ENCODE results near the gene CCDC27.

Gene CCDC27

DNA sequence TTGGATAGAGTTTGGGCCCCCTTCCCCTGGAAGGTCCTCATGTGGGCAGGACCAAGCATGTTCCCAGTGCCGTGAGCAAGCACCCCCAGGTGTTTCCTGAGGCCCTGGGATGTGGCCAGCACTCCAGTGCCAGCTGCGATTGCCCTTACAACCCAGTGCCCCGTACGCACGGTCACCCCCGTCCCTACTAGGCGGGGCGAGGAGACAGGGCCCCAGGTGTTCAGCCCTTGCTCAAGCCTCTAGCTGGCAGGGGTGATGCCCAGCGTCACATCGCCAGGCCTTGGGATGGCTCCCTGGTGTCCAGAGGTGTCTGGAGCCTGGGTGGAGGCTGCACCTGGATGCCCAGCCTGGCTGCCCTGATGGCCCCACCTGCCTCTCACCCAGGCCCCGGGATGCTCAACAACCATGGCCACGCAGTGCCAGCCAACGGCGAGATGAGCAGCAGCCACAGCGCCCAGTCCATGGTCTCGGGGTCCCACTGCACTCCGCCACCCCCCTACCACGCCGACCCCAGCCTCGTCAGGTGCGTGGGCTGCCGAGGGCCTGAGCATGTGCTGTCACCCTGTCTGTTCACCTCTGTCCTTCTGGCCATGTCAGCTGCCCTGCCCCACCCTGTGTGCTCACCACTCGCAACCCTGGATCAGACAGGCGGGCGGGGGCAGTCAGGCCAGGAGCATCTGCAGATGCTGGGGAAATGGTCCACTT, 21.6 kb upstream of the CCDC27 start:
- Mint-ChIP-seq H3K4me1 (no peaks in the 10 kb centered on the region), H3K4me3 (no peak overlapping the region), H3K9me3 (no peaks in the 10 kb centered on the region), H3K27me3 (peaks cover 35% of the 10 kb centered on the region), H3K27ac (peak overlapping the region in 1 of 2 donors; percentile 88)
- DNase-seq (no peak), ATAC-seq (no peak)

DNA sequence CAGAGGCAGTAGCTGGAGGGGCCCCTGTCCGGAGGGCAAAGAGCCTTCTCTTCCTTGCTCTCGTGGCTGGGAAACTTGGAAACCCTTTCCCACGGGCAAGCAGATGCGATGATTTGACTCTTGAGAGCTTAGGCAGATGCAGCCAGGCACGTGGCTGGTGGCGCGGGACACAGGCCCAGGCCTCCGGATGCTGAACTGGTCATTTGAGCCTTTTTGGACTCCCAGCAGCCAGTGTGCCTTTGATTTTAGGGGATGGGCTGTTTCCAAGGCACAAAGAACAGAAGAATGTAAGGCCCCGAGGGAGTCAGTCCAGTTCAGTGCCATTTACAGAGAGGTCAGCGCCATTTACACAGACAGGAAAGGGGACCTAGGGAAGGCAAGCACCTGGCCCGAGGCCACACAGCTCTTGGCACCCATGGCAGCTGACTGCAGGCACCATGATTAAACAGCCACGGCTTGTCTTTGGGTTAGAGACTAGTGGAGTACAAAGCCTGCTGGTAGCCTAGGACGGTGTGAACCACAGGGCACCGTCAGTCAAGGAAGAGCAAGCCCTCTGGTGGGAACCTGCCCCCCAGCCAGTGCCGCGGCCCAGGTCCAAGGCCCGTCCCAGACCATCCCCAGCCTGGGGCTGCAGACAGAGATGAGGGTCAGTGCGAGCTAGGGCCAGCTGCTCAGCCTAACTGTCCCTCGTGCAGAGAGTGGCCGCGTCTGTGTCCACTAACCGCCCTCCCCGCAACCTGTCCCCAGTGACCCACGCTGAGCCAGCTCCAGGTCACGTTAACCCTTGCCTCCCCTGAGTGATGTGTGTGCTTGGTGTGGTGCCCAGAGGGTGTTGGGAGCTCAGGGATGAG, 20.4 kb upstream of the CCDC27 start:
- no peak for ATAC-seq
- Mint-ChIP-seq H3K4me3 (no peak overlapping the region), H3K27ac (no peak overlapping the region), H3K27me3 (peaks cover 30% of the 10 kb centered on the region), H3K4me1 (no peaks in the 10 kb centered on the region), H3K9me3 (no peaks in the 10 kb centered on the region)
- no peak for DNase-seq

DNA sequence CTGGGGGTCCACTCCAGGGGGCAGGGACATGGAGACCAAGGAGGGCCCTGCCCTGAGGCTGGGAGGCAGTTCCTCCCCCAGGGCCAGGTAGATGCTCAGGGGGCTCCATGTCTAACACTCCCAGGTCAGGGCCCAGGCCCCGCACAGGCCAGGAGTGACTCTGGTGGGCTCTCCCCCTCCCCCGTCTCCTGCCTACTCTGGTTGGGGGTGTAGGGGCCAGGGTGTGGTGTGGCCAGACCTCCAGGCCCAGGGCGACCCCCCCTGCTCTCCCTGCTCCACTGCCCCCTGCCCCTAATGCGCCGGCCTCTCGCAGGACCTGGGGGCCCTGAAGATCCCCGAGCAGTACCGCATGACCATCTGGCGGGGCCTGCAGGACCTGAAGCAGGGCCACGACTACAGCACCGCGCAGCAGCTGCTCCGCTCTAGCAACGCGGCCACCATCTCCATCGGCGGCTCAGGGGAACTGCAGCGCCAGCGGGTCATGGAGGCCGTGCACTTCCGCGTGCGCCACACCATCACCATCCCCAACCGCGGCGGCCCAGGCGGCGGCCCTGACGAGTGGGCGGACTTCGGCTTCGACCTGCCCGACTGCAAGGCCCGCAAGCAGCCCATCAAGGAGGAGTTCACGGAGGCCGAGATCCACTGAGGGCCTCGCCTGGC, 19.7 kb upstream of the CCDC27 start:
- Mint-ChIP-seq H3K27me3 (peaks cover 27% of the 10 kb centered on the region), H3K4me1 (no peaks in the 10 kb centered on the region), H3K4me3 (no peak overlapping the region), H3K9me3 (no peaks in the 10 kb centered on the region), H3K27ac (no peak overlapping the region)
- DNase-seq = no peak
- peak; percentile 11 for ATAC-seq

DNA sequence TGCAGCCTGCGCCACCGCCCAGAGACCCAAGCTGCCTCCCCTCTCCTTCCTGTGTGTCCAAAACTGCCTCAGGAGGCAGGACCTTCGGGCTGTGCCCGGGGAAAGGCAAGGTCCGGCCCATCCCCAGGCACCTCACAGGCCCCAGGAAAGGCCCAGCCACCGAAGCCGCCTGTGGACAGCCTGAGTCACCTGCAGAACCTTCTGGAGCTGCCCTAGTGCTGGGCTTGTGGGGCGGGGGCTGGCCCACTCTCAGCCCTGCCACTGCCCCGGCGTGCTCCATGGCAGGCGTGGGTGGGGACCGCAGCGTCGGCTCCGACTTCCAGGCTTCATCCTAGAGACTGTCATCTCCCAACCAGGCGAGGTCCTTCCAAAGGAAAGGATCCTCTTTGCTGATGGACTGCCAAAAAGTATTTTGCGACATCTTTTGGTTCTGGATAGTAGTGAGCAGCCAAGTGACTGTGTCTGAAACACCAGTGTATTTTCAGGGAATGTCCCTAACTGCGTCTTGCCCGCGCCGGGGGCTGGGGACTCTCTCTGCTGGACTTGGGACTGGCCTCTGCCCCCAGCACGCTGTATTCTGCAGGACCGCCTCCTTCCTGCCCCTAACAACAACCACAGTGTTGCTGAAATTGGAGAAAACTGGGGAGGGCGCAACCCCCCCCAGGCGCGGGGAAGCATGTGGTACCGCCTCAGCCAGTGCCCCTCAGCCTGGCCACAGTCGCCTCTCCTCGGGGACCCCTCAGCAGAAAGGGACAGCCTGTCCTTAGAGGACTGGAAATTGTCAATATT, 19.0 kb upstream of the CCDC27 start:
- H3K4me1 Mint-ChIP-seq = no peaks in the 10 kb centered on the region
- H3K4me3 Mint-ChIP-seq = no peak overlapping the region
- ATAC-seq (no peak), DNase-seq (no peak)
- H3K27me3 Mint-ChIP-seq = peaks cover 27% of the 10 kb centered on the region
- no peaks in the 10 kb centered on the region for H3K9me3 Mint-ChIP-seq
- no peak overlapping the region for H3K27ac Mint-ChIP-seq

DNA sequence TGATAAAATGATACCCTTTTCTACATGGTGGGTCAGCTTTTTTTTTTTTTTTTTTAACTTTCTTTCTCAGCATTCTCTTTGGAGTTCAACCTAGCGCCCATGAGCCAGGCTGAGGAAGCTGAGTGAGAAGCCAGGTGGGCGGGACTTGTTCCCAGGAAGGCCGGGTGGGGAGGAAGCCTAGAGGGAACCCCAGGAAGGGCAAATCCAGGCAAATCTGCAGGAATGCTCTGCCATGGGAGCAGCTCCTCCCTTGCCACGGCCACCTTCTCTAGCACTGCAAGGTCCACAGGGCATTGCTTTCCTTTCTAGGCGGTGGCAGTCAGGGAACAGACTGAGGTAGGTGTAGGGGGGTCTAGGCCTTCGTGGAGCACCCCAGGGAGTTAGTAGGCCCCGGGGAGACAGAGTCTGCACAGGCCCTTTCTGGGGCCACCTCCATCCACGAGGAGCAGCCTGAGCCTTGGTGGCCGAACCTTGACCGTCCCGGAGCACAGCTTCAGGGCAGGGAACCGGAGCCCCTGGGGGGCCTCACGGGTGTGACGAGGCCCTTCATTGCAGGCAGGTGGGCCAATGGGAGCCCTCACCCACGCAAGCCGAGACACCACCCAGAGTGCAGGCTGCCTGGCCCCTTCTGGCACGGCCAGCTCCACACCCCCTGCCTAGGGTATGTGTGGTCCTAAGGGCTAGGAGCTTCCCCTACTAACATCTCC, 18.2 kb upstream of the CCDC27 start:
- no peak overlapping the region for H3K4me3 Mint-ChIP-seq
- H3K9me3 Mint-ChIP-seq = no peaks in the 10 kb centered on the region
- H3K4me1 Mint-ChIP-seq = no peaks in the 10 kb centered on the region
- ATAC-seq = no peak
- H3K27me3 Mint-ChIP-seq = peaks cover 20% of the 10 kb centered on the region
- no peak for DNase-seq
- no peak overlapping the region for H3K27ac Mint-ChIP-seq

DNA sequence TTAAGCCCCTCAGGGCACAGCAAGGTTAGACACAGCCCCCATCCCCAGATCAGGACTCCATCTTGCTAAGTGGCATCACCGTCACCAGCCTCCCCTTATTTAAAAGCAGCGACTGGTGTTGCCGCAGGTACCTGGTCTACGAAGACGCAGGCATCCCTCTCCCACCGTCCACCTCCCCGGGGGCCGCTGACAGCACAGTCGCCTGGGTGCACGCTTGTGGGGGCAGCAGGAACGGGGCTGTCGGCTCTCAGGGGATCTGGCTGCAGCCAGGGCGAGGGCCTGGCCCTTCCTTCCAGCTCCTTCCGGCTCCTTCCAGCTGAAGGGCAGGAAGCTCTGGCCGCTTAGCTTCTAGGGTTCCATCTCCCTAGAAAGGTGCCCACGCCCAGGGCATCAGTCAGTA, 17.6 kb upstream of the CCDC27 start:
- Mint-ChIP-seq H3K4me1 (no peaks in the 10 kb centered on the region), H3K27me3 (peaks cover 14% of the 10 kb centered on the region), H3K27ac (no peak overlapping the region), H3K9me3 (no peaks in the 10 kb centered on the region), H3K4me3 (no peak overlapping the region)
- ATAC-seq (no peak), DNase-seq (no peak)

DNA sequence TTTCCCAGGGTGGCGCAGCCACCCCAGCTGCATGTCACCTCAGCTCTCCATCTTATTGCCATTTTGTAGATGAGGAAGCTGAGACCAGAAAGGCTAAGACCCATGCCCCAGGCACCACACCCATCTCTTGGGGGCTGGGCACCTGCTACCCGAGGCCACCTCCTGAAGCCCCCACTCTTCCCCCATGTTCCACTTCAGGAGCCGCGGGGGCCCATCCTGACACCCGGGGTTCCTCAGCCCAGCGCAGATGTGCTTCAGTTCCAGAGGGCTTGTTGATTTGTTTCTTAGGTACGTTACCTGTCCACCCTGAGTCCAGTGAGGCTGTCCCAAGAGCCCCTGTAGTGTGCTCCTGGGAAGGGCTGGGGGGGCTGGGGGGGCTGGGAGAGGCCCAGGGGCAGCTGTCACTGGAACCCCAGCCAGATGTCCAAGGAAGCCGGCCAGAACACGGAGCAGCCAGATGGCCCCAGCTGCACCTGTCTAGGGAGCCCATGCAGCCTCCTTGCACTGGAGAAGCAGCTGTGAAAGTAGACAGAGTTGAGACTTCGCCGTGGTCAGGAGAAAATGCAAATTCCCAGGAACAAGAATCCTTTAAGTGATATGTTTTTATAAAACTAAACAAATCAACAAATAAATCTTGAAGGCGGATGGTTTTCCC, 17.1 kb upstream of the CCDC27 start:
- Mint-ChIP-seq H3K27ac (no peak overlapping the region), H3K9me3 (no peaks in the 10 kb centered on the region), H3K4me1 (no peaks in the 10 kb centered on the region), H3K4me3 (no peak overlapping the region), H3K27me3 (peaks cover 12% of the 10 kb centered on the region)
- ATAC-seq (no peak), DNase-seq (no peak)

DNA sequence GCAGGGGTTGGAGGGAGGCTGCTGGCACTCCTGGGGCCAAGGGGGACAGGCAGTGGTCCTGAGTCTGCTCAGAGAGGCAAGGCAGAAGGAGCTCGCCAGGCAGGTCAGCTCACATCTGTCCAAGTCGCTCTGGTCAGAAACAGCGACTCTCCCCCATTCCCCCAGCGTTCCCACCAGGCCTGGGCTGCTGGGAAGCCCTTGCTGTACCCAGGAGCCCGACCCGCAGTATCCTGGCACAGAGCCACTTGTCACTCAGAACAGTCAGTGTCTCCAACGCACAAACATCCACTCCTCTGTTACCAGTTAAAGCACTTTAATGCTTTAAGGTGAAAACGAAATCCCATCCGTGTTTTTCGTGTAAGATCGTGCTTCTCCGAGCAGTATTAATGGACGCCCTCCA, 16.6 kb upstream of the CCDC27 start:
- Mint-ChIP-seq H3K4me3 (no peak overlapping the region), H3K27ac (no peak overlapping the region), H3K9me3 (no peaks in the 10 kb centered on the region), H3K27me3 (peaks cover 11% of the 10 kb centered on the region), H3K4me1 (no peaks in the 10 kb centered on the region)
- DNase-seq (no peak), ATAC-seq (no peak)

DNA sequence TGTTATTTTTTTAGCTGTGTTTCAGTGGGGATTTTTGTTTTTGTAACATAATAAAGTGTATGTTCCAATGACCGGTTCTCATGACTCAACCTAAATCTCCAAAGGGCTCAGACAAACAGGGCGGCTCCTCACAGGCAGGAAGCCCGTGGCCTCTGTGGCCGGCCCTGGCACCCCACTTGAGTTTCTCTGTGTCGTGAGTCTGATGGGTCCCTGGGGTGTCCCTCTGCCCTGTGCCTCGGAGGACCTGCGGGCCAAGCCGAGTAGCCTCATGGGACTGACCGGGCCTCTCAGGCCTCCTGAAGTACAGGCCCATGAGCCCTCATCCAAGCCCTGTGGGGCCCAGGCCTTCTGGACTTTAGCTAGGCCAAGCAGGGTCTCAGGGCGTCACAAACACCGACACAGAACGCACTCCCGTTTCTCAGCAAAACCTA, 16.1 kb upstream of the CCDC27 start:
- Mint-ChIP-seq H3K4me1 (no peaks in the 10 kb centered on the region), H3K27ac (no peak overlapping the region), H3K27me3 (peaks cover 6% of the 10 kb centered on the region), H3K4me3 (no peak overlapping the region), H3K9me3 (no peaks in the 10 kb centered on the region)
- DNase-seq = no peak
- ATAC-seq = no peak

DNA sequence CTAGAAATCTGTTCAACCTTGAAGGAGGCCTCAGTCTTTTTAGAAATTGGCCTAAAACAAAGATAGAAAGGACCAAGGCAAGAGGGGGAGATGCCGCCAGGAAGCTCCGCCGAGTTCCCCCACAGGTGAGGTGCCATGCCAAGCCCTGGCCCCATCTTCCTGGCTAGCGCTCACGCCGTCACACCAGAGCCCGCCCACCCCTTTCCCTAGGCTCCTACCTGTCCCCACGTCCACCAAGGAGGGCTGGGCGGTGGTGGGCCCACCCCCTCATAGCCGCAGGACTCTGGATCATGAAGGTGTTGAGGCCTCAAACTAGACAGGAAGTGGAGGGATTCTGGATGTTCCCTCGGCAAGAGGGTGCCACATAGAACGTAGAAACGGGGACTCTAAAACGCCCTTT, 15.5 kb upstream of the CCDC27 start:
- no peaks in the 10 kb centered on the region for H3K4me1 Mint-ChIP-seq
- no peak overlapping the region for H3K4me3 Mint-ChIP-seq
- no peak for DNase-seq
- peak overlapping the region in 1 of 2 donors; percentile 52 for H3K27ac Mint-ChIP-seq
- no peak for ATAC-seq
- H3K27me3 Mint-ChIP-seq = peaks cover under 1% of the 10 kb centered on the region
- no peaks in the 10 kb centered on the region for H3K9me3 Mint-ChIP-seq

DNA sequence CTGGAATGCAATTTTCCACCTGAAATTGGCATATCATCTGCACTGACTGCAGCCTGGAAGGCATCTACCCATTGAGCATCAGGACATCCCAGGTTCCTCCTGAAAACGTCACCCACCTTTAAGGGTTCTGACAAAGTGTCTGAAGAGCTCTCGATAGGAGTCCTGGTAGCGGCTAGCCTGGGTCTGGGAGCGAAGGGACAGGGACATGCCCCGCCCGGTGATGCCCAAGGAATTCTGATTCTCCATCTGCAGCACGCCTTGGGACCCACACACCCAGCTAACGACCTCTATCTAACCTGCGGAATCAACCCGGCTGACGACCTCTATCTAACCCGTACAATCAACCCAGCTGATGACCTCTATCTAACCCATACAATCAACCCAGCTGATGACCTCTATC, 13.3 kb upstream of the CCDC27 start:
- ATAC-seq (no peak), DNase-seq (no peak)
- Mint-ChIP-seq H3K4me3 (no peak overlapping the region), H3K27ac (no peak overlapping the region), H3K9me3 (no peaks in the 10 kb centered on the region), H3K4me1 (no peaks in the 10 kb centered on the region), H3K27me3 (no peaks in the 10 kb centered on the region)

DNA sequence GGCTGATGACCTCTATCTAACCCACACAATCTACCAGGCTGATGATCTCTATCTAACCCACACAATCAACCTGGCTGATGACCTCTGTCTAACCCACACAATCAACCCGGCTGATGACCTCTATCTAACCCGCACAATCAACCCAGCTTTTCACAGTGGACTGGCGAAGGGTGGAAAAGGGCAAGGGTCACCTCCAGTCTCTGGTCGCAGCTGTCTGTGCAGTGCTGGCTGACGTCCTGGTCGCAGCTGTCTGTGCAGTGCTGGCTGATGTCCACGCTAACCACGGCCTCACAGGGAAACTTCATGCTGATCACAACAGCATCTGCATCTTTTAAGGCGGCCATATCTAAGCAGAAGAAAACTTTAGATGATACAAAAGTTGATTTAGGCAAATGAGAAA, 12.2 kb upstream of the CCDC27 start:
- Mint-ChIP-seq H3K9me3 (no peaks in the 10 kb centered on the region), H3K27me3 (no peaks in the 10 kb centered on the region), H3K4me1 (peaks cover 7% of the 10 kb centered on the region), H3K4me3 (no peak overlapping the region), H3K27ac (no peak overlapping the region)
- ATAC-seq = no peak
- no peak for DNase-seq

DNA sequence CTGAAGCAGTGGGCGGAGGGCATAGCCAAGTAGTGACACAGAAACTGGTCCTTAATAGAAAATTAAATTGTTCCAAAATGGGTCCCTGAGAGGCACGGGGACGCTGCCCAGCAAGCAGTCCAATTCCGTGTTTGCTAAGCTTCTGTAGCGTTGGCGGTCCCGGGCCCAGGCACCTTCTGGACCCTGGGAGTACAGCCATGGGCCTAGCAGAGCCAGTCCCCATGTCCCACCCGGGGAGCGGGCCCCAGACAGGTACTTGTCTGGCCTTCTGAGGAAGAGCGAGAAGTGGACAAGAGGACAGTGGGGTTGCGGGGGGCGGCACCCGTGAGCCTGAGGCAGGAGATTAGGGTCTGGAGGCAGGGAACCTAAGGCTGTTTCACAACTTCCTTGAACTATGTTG, 11.5 kb upstream of the CCDC27 start:
- Mint-ChIP-seq H3K9me3 (no peaks in the 10 kb centered on the region), H3K27me3 (no peaks in the 10 kb centered on the region), H3K4me3 (no peak overlapping the region), H3K27ac (no peak overlapping the region), H3K4me1 (peaks cover 14% of the 10 kb centered on the region)
- ATAC-seq (no peak), DNase-seq (no peak)

DNA sequence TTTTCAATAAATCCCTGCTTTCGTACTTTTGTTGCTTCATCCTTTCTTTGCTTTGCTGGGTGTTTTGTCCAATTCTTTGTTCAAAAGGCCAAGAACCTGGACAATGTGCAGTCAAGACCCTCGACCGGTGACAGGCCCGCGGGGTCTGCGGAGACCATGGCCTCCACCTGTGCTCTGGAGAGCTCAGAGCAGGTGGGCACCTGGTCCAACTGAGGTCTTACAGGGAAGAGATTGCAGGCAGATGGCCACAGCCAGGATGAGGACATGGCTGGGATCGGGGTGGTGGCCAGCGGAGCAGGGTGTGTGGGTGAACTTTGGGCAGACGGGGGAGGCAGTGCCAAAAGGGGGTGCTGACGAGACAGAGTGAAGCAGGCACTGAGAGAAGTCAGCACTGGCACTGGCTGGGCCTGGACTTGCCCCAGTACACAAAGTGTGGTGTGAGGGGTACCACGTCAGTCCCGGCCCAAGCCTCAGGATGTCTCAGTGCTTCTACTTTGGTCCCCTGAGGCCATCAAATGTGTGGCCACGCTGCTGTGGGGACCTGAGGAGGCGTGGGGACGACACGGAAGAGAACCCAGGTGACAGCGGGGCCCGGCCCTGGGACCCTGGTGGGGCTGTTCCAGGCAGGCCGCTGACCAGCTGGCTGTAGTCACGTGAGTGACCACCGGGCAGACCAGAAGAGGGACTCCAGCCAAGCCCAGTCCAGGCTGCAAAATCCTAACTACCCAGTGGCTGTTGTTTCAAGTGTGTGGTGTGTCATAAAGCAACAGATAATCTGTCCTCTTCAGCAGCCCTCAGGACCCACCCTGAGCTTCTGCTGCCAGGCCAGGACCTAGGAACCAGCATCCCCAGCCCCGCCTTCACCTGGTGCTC, 10.4 kb upstream of the CCDC27 start:
- ATAC-seq (no peak), DNase-seq (no peak)
- Mint-ChIP-seq H3K4me3 (no peak overlapping the region), H3K27ac (peak overlapping the region in 1 of 2 donors; percentile 67), H3K4me1 (peaks cover 24% of the 10 kb centered on the region), H3K27me3 (no peaks in the 10 kb centered on the region), H3K9me3 (no peaks in the 10 kb centered on the region)

All from stimulated activated naive CD8-positive, alpha-beta T cell treated with anti-CD3 and anti-CD28 coated beads, Interleukin-15, amount 100 ng/mL, for 72 hours (primary cell).